H1 (cell line): ENCODE data around the gene ST6GALNAC3. TPM values are rescaled to one million over a fixed set of nuclear protein-coding genes. Genes with fewer than 3 reads are reported as not detected.

ENCODE experiments used
- CTBP2 ChIP-seq: IDR thresholded peaks from 2 replicates; pipeline ENCODE4 v1.7.0; 2011; ENCODE audit warnings: borderline replicate concordance, mild to moderate bottlenecking, moderate library complexity, mixed read lengths, low read length; ENCODE audit not compliant: insufficient read depth, insufficient read length
- polyA plus RNA-seq, 7 experiments: library from polyadenylated mRNA; depleted of rRNA in 3 of 7; stranded (reverse) in 5 of 7; unstranded in 2 of 7; fragments of >200 nt in 5 of 7; fragments of 200-250 nt in 2 of 7; gene quantifications; 1 replicate in 5 of 7; 2 replicates in 1 of 7; 4 replicates in 1 of 7; pipeline versions ENCODE4 v1.2.1 to v1.2.3, GENCODE V29; 2011 to 2013; ENCODE audit warnings: missing spikeins in 2 of 7, mixed read lengths in 2 of 7
- total RNA-seq: library from RNA; stranded (reverse); fragmentation: NEBNext Ultra II Directional; extraction: Animal tissue kit (Norgen Biotek cat#: 25700); gene quantifications from 2 replicates; pipeline ENCODE4 v1.2.1, GENCODE V29; 2021

The ST6GALNAC3 gene
- total and polyA plus RNA-seq, 2 of the 8 experiments (the other 6 are each of a cell fraction or from before 2014, with no cell fraction given) = 4.9 to 19.0 TPM

DNA sequence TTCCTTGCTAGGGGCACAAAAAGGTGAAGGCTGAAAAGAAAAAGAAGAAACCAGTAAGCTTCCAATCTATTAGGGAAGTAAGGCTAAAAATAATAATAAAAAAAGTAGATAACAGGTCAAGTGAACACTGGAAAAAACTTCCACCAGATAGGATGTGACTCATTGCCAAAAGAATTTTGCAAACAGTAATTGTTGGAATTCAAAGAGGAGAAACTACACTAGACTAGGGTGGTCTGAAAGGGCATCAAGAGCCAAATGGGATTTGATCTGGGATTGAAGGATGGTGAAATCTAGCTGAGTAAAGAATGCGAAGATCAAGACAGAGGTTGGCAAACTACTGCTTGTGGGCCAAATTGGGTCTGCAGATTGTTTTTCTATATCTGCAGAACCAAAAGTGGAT is 6.0 kb upstream of the ST6GALNAC3 start (continued):
- no peak for TF ChIP-seq CTBP2
